ENCODE data around the gene HSD17B12.
"Not testable (repeated sequence)": the region's sequence is repeated elsewhere in the genome, so short reads cannot be mapped to it uniquely, and the experiment has no call there.

The HSD17B12 gene

GRCh38 chr11:43747130-43747802 lies 66.7 kb downstream of the HSD17B12 start:
- no peak for DNase-seq (ENCODE audit: low read depth)

DNA sequence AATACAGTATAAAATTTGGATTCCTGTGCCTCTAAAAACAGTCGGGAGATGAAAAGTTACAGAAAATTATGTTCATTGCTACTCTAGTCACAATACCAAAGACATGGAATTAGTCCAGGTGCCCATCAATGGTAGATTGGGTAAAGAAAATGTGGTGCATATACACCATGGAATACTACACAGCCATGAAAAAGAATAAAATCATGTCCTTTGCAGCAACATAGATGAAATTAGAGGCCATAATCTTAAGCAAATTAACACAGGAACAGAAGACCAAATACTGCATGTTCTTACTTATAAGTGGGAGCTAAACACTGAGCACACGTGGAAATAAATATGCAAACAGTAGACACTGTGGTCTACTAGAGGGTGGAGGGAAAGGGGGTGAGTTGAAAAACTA lies 67.6 kb downstream of the HSD17B12 start:
- no peak for DNase-seq (ENCODE audit: low read depth)

GRCh38 chr11:43751726-43752125 lies 71.2 kb downstream of the HSD17B12 start:
- DNase-seq (ENCODE audit: low read depth) = no peak

GRCh38 chr11:43756575-43756974 lies 76.0 kb downstream of the HSD17B12 start:
- no peak for DNase-seq (ENCODE audit: low read depth)

DNA sequence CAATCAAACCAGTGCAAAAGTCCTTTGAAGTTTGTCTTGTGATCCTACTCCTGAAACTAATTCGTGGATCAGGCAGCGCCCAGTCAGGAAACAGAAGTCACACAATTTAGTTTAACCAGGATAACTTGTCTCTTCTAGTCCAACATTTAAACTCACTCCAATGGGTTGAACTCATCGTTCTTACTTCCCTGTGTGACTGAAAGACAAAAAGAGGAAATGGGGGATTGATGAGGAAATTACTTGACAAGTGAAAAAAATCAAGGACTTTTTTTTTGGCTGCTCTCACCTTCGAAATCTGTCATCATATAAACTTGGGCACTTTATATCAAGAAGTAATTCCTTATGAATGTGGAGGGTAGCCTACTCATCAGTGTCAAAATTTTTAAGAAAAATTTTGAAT lies 78.4 kb downstream of the HSD17B12 start:
- no peak for DNase-seq (ENCODE audit: low read depth)

GRCh38 chr11:43760902-43761301 lies 80.4 kb downstream of the HSD17B12 start:
- no peak for DNase-seq (ENCODE audit: low read depth)

DNA sequence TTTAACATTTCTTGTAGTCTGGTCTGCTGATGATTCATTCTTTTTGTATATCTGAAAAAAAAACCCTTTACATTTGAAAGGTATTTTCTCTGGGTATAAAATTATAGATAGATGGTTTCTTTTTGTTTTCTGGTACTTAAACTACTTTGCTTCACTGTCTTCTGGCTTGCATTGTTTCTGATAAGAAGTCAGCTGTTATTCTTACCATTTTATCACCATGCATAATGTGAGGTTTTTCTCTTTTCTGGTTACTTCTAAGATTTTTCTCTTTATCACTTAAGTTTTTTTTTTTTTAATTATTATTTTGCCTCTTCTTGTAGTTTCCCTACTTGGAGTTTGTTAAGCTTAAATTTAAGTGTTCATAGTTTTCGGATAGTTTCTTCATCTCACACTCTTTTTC lies 84.7 kb downstream of the HSD17B12 start:
- no peak for DNase-seq (ENCODE audit: low read depth)

DNA sequence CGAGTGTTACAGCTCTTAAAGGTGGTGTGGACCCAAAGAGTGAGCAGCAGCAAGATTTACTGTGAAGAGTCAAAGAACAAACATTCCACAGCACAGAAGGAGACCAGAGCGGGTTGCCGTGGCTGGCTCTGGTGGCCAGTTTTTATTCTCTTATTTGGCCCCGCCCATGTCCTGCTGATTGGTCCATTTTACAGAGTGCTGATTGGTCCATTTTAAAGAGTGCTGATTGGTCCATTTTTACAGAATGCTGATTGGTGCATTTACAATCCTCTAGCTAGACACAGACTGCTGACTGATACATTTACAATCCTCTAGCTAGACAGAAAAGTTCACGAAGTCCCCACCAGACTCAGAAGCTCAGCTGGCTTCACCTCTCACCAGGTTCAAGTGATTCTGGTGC lies 88.1 kb downstream of the HSD17B12 start:
- DNase-seq (ENCODE audit: low read depth) = not testable (repeated sequence)

DNA sequence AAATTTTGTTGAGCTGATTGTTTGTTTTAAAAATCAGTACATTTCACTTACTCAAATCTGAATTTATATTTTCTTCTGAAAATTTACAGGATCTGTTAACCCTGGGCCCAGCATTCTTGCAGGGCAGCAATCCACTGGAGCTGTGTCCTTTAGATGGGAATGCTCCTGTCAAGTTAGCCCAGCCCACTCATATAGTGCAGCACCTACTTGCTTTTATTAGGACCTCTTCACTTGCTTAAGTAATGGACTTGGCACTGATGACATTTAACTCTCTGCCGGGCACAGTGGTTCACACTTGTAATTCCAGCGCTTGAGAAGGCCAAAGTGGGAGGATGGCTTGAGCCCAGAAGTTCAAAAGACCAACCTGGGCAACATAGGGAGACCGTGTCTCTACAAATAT lies 89.6 kb downstream of the HSD17B12 start:
- no peak for DNase-seq (ENCODE audit: low read depth)

- DNase-seq (ENCODE audit: low read depth) = no peak
Observed at GRCh38 chr11:43772733-43773132, 92.2 kb downstream of the HSD17B12 start.

DNA sequence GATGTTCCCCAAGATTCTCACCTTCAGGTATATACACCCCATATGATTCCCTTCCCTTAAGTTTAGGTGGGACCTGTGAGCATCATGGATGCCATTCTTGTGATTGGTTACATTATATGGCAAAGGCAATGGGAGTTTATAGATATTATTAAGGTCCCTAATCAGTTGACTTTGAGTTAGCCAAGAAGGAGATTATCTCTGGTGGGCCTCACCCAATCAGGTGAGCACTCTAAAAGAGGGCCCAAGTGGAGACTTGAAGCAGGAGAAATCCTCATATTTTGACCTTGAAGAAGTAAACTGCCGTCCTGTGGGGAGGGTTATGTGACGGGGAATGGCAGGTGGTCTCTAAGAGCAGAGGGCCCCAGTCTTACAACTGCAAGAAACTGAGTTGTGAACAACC lies 94.2 kb downstream of the HSD17B12 start:
- DNase-seq (ENCODE audit: low read depth) = no peak

DNA sequence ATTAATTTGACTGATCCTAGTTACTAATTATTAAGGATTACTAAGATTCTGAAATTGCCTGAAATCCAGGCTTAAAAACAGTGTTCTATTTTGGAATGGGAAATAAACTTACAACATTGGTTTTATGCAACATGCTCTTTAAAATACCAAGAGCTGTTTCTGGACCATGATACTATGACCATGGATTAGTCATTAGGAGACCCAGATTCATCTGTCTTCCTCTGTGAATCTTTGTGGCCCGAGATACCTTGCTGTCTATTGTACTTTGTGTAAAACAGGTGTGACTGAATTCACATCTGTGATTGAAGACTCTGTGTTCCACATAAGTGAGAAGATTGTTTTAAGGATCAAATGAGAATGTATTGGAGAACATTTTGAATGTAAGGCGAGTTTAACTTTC lies 98.8 kb downstream of the HSD17B12 start:
- no peak for DNase-seq (ENCODE audit: low read depth)

GRCh38 chr11:43784301-43784700 lies 103.8 kb downstream of the HSD17B12 start:
- no peak for DNase-seq (ENCODE audit: low read depth)

DNA sequence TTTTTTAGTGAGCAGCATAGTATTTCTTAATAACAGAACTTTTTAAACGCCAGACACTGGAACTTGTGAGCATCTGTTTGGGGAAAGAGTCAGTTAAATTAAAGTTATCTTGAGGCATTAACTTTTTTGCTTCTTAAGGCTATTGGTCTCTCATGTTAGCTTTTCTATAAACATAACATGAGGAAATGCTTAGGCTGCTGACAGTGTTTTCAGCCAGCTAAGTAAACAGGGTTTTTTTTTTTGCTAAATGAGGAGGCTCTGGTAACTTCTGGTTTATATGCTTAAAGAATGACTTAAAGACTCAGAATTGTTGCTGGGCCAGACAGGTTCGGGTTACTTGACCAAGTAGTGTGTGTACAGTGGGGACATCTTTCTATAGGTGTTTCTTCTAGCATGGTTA lies 104.3 kb downstream of the HSD17B12 start:
- DNase-seq (ENCODE audit: low read depth) = no peak

- DNase-seq (ENCODE audit: low read depth) = no peak
Observed at GRCh38 chr11:43785318-43785717, 104.8 kb downstream of the HSD17B12 start.

DNA sequence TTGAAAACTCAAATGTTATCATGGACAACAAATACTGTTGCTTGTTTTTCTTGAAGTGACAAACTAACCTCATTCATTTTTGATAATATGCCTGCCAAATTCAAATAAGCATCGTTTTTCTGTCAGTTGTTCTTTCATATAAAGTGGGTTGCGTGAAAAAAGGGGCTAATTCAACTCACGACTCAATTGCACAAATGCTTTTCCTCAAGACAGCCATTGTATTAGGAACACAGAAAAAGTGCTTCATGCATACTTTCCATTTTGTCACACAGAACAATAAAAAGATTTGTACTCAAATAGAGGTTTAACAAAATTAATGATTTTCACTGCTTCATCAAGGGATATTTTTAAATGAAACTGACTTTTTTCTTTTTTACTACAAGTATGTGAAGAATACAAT lies 105.5 kb downstream of the HSD17B12 start:
- DNase-seq (ENCODE audit: low read depth) = no peak

- DNase-seq (ENCODE audit: low read depth) = no peak
Observed at GRCh38 chr11:43787824-43788223, 107.3 kb downstream of the HSD17B12 start.

- no peak for DNase-seq (ENCODE audit: low read depth)
Observed at GRCh38 chr11:43788421-43788820, 107.9 kb downstream of the HSD17B12 start.

DNA sequence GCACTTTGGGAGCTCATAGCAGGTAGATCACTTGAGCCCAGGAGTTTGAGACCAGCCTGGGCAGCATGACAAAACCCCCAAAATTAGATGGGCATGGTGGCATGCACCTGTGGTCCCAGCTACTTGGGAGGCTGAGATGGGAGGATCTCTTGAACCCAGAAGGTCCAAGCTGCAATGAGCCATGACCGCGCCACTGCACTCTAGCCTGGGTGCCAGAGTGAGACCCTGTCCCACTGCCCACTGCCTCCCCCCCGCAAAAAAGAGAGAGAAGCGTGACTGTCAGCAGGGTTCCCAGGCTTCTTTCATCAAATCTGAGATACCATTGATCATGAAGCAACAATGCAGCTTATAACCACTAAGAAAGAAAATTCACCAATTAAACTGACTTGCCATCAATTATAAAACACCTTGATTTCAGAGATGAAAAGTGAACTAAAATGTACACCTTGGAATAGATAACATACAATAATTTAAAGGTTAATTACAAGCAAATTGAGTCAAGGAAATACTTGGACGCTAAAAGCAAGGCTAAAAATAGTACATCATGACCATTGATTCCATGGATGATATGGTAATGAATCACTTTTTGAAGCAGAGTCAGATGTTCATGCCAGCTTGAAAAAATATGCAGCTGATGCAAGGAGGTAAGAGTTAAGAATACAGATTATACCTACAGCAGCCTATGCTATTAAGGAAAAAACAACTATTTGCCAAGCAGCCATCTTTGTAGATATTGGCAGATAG lies 109.3 kb downstream of the HSD17B12 start:
- no peak for DNase-seq (ENCODE audit: low read depth)

DNA sequence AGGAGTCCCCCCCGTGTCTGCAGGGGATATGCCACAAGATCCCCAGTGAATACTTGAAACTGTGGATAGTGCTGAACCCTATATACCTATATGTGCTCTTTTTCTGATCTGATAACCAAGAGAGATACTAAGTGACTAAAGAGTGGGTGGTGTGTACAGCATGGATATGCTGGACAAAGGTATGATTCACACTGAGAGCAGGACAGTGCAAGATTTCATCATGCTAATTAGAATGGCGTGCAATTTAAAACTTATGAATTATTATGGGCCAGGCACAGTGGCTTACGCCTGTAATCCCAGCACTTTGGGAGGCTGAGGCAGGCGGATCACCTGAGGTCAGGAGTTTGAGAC lies 109.9 kb downstream of the HSD17B12 start:
- no peak for DNase-seq (ENCODE audit: low read depth)

DNA sequence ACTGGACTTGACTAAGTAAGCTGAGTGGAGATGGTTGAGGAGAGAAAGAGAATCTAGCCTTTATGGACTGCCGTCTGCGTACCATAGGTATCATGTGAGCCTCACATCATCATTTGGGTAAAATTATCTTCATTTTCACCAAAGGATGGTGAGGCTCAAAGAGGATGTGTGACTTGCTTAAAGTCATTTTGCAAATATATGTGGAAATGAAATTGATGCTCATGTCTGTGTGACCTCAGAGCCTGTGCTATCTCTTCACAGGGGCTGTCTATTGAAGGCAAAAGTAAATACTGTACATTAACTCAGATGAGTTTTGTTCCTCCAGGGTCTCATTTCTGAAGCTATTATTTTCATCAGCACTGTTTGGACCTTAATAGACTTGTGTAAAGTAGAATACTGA lies 116.8 kb downstream of the HSD17B12 start:
- DNase-seq (ENCODE audit: low read depth) = no peak

DNA sequence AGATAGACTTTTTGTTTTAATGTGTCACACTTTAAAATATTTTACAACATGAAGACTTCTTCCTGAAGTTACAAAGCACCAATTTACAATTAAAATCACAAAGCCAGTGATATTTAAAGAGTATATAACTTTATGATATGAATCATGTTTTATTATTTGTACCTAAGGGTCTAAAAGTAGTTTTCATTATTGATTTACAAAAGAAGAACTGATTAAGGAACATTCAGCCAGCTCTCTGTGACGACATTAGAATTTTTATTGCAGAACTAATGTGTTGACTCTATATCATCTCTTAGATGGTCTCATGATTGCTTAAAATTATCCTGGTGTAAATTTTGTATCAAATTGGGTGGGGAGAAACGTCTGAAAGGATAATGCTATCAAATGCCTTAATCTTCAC lies 117.3 kb downstream of the HSD17B12 start:
- DNase-seq (ENCODE audit: low read depth) = no peak

GRCh38 chr11:43802509-43802908 lies 122.0 kb downstream of the HSD17B12 start:
- DNase-seq (ENCODE audit: low read depth) = no peak

- DNase-seq (ENCODE audit: low read depth) = no peak
Observed at GRCh38 chr11:43803766-43804165, 123.2 kb downstream of the HSD17B12 start.
